NCI-H526 (cell line): ENCODE results near the gene RNMT.
"Not testable (repeated sequence)": the region's sequence is repeated elsewhere in the genome, so short reads cannot be mapped to it uniquely, and the experiment has no call there.

Experiments
- DNase-seq, 2 experiments: peaks; one replicate each; lab custom pipeline; 2025; lab: John Stamatoyannopoulos, UW

The RNMT gene

DNA sequence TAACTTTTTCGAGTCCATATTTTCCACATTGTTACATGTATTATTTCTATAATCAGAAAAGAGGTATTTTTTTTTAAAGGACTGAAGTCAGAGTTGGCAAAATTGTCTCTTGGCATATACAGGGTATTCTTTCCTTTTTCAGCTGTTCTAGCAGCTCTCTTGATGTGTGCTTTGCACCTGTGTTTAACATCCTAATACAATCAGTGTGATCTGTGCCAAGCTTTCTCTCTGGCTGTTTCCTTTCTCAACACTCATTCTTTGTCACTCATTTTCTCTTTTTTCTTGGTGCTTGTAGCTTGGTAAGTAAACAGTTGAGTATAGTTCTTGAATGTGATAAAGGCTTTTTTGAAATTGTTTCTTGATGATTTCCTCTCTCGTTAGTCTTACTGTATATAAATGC lies 9.2 kb downstream of the RNMT start:
- no peak for DNase-seq

DNA sequence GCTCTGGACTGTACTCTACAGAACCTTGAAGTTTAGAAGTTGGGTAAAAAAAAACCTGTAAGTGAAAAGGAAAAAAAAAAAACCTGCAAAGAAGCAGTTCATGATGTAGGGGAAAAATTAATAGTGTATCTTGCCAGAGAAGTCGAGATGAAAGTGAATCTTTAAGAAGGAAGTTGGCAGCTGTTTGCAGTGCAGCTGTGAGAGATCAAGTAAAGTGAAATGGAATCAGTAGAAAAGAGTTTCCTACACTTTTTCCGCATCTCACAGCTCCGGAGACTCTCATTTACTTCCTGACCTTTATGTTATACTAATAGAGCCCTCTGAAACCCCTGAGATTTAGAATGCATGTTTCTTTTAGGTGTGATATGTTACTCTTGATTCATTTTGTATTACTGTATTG lies 19.2 kb downstream of the RNMT start:
- no peak for DNase-seq

DNA sequence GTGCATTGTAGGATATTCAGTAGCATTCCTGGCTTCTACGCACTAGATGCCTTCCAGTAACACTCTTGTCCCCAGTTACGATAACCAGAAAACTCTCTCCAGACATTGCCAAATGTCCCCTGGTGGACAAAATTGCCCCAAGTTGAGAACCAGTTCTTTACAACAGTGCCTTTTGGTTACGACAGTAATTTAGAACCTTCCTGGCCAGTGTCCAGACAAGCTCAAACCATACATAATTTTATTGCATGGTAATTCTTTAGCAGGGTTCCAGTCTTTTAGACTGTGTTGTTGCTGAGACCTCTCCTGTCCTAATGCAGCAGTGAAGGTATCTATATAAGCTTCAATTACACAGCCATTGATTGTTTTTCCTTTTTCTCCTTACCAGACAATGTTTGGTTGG lies 20.2 kb downstream of the RNMT start:
- DNase-seq, result no peak

DNA sequence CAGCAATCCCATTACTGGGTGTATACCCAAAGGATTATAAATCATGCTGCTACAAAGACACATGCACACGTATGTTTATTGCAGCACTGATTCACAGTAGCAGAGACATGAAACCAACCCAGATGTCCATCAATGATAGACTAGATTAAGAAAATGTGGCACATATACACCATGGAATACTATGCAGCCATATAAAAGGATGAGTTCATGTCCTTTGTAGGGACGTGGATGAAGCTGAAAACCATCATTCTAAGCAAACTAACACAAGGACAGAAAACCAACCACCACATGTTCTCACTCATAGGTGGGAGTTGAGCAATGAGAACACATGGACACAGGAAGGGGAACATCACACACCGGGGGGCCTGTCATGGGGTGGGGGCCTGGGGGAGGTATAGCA lies 25.1 kb downstream of the RNMT start:
- DNase-seq, result not testable (repeated sequence)

DNA sequence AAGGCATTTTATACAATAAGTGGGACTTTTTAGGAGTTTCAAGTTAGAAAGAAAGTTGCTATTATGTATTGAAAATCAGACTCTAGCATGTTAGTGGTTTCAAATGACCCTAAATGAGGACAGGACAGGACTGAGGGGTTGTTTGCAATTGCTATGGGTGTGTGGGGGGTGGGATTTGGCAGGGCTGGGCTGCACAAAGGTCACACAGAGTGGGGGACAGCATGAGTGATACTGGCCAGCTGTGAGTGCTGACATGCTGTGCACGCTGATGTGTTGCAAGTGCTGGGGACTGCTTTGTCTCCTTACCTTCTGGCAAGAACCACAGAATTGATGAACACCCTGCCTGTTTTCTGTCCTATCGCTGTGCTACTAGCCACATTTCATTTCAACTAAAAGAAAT lies 29.8 kb downstream of the RNMT start:
- DNase-seq, result no peak

DNA sequence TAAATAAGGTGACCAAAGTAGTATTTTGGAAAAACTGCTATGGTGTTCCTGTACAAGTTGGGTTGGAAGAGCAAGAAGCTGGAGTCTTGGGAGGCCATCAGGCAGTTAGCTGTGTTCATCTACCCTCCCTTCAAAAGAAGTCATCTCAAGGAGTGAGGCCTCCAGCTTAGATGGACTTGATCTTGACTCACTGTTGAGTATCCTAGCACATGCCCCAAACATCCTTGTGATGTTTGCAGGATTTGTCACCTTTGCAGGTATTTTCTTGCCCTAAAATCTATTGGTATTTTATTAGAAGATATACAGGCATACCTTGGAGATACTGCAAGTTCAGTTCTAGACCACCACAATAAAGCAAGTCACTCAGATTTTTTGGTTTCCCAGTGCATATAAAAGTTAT lies 30.2 kb downstream of the RNMT start:
- DNase-seq, result no peak

DNA sequence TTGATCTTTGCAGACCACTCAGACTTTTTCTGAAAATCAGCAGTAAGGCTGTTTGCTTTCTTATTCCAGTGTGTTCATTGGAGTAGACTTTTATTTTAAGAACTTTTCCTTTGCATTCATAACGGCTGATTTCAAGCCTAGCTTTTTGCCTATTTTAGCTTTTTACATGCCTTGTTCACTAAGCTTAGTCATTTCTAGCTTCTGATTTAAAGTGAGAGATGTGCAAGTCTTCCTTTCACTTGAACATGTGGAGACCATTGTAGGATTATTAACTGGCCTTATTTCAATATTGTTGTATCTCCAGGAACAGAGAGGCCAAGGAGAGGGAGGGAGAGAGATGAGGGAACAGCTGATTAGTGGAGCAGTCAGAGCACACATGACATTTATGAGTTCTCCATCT lies 32.1 kb downstream of the RNMT start:
- no peak for DNase-seq

DNA sequence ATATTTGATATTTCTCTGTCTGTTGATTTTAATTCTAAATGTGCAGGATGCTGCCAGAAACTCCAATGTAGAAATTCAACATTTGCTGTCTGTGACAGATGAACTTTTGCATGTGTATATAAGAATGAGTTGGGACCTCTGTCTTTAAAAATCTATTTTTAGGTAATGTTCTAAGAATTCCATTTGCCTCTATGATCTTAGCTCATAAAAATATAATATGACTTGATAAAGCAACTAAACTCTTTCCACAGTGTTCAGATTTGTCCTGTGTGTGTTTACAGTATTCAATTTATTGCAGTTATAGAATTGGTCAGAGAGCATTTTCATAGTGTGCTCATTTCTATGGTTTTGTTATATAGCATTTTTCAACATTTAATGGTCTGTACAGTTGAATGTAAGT lies 33.6 kb downstream of the RNMT start:
- no peak for DNase-seq

DNA sequence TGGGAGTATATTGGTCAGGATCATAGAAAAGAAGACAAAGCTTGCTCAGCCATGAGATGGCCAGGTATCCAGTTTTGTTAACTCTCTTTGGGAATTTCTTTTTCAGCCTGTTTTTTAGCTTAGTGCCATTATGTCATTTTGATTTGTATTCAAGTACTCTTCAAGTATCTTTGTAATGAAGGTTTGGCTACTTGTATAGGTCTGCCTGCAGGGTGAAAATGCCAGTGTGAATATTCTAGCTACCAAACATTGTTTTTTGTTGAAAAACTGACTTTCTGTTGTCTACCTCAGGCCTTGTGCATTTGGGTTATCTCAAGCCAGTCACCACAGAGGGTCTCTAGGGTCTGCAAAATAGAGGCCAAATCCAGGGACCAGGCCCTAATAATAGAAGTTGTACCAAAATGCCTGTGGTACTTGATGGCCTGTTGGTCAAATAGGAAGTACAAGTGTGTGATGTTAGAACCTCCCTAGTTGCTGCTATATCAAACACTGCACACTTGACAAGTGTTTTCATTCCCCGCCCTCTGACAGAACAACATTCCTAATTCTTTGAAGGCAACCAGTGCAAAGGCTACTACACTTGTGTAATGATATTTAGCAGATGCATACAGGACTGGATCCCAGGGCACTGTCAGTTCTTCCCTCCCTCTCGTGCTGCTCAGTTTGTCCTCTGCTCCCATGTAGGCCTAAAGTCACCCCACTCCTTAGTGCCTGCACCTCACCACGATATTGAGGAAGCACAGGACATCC lies 36.4 kb downstream of the RNMT start:
- no peak for DNase-seq

DNA sequence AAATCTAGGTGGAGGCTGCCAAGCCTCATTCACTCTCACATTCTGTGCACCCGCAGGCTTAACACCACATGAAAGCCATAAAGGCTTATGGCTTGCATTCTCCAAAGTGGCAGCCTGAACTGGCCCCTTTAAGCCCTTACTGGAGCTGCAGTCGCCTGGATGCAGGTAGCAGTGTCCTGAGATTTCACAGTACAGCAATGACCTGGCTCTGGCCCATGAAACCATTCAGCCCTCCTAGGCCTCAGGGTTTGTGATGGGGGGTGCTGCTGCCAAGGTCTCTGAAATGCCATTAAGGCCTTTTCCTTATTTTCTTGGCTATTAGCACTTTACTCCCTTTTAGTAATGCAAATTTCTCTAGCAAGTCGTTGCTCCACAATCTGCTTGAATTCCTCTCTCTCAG lies 48.6 kb downstream of the RNMT start:
- DNase-seq, result no peak

DNA sequence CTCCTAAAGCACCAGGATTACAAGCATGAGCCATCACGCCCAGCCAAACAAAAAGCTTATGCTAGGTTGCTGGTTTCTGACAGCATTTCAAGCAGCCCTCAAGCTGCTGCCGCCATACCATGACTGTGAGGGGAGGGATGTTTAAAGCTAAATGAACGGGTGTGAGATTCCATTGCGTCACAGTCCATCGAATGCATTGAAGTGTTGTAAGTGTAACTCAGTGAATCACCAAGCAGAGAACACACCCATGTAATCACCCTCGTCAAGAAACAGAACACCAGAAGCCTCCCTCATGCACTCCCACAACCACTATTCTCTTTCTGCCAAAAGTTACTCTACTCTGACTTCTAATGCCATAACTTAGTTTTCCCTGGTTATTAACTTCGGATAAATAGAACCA lies 64.7 kb downstream of the RNMT start:
- DNase-seq, result no peak

DNA sequence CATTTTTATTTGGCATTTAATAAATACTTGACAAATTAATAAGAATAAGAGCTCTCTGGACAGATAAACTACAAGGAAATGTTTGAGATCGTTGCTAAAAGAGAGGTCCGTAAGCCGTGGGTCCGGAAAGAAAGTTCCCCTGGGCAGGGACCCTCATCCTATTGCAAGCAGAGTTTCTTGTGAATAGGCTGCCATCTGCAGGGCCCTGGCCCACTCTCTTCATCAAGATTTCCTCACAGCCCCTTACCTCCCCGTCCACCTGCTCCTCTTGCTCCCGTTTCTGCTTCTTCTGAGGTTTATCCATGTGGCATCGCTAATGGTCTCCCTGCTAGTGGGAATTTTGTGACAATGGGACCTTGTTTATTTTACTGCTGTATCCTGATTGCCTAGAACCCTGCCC lies 67.3 kb downstream of the RNMT start:
- no peak for DNase-seq

DNA sequence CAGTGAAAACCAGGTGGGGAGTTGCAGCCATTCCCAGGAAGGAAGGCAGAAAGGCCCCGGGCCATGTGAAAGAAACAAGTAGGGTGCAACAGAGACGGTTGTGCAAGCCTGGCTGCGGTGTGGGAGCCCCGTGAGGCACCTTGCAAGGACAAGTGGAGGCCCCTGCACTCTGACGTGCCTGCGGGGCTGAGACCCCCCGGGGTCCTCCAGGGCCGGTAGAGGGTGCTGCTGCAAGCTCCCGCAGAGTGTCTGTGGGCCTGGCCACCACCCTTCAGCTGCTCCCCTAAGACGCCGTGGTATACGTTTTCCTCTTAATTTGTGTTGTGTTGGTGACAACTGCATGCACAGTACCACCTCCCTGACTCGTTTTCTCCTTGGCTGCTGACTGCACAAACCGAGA lies 70.0 kb downstream of the RNMT start:
- DNase-seq, result no peak

DNA sequence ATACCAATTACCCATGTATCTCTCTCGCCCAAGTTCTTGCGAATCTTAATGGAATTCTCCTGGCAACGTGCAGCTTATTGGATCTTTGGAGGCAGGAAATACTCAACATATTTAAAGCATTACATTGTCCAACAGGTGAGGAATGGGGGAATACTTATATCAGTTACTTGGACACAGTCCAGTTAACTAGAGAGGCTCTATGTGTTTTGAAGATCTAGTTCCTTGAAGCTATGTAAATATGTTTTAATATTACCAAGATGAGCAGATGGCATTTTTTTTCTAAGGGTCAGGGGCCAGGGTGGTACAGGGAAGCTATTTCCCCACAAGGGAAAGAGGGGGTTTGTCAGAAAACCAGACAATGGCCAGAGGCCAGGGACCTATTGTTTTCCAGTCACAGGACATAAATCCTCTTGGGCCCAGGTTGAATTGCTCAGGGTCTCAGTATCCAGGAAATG lies 70.7 kb downstream of the RNMT start:
- no peak for DNase-seq

DNA sequence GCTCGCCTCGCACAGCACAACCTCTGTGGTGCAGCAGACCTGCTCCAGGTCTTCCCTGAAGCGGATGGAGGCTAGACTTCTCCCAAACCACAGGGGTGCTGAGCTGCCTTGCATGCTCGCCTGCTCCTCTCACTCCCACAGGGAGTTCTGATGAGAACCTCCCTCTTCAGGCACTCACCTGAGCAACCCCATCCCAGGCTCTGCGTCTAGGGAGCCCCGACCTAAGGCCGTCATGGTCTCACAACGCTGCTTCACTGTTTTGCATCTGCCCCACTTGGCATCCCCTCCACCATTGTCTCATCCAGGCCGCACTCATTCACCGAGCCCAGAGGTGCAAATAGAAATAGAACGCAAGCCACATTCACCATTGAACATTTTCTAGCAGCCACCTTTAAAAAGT lies 72.9 kb downstream of the RNMT start:
- DNase-seq, result no peak

DNA sequence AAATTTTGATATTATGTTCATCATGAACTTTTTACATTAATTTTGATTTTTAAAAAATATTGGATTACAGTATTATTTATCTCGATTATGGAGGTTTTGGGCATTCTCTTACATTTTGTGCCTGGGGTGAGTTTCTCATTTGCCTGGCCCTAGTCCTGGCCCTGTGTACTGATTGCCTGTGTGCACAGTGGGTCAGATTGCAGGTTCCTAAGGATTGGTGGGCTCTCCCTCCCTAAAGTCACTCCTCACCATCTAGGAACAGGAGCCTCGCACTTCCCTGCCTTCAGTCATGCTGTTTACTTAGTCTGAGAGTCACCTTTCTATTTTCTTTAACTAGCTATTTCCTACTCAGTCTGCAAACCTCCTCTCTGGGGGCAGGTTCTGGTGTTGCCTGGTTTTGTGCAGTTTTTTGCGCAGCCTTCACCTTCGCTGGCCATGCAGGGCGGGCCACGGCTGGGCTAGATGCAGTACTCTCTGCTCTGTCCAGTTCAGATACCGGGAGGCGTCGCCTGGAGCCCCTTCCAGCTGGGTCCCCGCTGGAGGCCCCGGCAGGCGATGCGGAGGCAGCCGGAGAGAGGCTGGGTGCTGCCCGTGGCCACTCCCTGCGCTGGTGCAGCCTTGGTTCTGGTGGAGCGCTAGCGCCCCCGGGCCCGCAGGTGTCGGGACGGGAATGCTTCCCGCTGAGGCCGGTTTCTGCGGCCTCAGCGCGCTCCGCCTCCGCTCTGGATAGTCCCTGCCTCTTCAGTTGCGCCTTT lies 74.2 kb downstream of the RNMT start:
- peak; percentile 10 to 72 for DNase-seq

DNA sequence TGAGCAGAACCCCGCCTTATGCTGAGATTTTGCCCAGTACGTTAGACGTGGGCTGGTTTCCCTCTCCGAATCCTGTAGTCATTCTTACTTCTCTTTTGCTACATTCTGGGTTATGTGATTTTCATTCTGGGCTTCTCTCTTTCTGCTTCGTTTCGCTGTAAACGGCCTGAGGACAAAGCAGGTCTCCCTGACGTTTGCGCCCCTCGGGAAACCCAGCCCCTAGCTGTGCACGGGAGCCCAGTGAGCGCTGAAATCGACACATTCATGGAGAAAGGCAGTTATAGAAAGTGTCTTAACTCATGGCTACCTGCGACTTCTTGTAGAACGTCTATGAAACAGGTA lies 74.8 kb downstream of the RNMT start:
- no peak for DNase-seq

DNA sequence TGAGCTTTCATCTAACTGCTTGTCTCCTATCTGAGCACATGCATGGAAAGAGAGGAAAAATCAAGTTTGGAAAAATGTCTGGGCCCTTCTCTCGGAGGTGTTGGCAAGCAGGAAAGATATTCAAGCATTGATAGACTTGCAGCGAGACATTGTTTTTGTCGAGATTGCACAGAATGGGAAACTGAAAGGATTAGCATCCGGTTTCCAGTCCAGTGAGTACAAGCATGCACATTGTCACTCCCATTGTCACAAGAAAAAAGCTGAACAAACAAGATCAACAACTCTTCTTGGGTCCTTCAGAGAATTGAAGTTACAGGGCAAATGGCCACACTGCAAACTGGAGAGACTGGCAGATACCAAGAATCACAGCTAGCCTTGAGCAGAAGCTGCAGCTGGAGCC lies 77.8 kb downstream of the RNMT start:
- DNase-seq, result no peak

DNA sequence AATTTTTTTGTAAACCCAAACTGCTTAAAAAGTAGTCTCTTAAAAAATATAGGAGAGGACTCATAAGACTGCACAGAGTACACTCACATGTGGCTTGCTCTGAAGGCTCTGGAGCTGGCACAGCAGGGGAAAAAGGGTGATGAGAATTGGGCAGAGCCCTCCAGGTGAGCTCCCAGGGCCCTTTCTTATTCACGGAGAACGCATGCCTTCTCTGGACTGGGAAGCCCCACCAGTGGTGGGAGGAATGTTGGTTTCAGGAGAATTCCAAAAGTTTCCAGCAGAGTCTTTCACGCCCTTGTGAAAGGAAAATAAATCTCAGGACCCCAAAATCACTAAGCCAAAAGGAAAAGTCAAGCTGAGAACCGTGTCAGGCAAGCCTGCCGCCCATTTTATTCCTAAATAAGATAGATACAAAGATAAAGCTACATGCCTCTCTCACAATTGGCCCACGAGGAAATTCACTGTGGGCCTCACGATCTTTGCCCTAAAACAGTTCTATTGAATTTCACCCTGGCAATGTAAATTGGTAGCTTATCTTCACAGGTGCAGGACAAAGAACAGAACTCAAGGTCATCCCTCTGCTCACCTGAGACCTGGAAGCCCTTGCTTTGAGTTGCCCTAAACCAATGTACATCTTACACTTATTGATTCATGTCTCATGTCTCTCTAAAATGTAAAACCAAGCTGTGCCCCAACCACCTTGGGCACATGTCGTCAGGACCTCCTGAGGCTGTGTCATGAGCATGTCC lies 82.0 kb downstream of the RNMT start:
- DNase-seq, result no peak

DNA sequence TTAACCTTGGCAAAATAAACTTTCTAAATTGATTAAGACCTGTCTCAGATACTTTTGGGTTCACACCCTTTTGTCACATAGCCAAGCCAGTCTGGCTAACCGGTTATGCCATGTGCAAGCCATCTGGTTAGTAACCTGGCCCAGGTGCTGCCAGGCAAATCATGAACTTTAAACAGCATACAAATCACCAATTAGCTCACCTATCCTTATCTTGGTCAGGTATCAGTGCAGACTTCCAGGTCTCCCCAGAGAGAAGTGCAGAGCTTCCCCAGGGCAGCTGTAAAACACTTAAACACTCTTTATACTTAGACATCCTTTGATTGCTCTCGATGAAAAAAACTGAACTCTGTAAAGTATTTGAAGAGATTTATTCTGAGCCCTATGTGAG lies 82.6 kb downstream of the RNMT start:
- DNase-seq, result peak; percentile 34 to 66

DNA sequence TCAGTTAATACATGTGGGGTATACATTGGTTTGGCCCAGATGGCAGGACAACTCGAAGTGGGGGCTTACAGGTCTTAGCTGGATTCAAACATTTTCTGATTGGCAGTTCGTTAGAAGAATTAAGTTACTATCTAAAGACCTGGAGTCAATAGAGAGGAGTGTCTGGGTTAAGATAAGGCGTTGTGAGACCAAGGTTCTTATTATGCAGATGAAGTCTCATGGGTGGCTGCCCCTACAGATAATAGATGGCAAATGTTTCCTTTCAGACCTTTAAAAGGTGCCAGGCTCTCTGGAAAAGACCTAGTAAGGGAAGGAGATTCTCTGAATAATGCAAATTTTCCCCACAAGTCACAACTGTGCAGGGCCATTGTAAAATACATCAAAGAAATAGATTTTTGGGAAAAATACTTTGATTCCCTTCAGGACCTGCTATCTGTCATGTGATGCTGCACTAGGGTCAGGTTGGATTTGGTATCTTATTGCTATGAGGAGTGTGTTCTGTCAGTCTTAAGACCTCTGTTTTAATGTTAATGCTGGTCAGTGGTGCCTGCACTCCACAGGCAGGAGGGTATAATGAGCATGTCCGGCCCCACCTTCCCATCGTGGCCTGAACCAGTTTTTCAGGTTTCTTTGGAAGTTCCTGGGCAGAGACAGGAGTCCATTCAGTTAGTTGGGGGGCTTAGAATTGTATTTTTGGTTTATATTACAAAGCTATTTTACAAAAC lies 83.2 kb downstream of the RNMT start:
- DNase-seq, result peak; percentile 42 to 56

DNA sequence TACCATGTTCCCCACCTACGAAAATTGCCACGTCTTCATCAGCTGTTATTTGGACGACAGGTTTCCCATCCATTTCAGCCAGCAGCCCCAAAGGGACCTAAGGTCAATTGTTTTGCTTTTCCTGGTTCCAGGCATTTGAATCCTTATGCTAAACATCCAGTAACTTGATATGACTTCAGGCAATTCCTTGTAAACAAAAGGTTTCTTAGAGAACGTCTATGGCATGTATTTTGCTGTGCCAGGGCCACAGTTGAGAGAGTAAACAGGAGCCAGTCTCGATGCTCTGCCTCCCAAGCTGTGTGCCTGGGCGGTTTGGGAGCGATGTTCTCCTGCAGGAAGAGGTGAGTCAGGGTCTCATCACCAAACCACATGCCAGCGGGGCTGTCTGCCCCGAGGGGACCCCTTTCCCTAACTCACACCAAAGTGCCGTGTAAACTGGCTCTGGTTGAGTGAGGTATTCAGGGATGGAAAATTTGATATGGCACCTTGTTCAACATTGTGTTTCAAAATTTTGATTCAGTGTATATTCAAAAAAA lies 84.5 kb downstream of the RNMT start:
- DNase-seq, result no peak
